Lower lobe of right lung (tissue), 2 donors: ENCODE results near the gene FADS3. TPM values are rescaled to one million over a fixed set of nuclear protein-coding genes. Genes with fewer than 3 reads are reported as not detected.
A peak's percentile ranks its signal among the peaks of the same experiment; 100 is the strongest.

Experiments
- ATAC-seq, 2 donors: fragments of 200-7000 bp; cut with Tn5 transposase; one replicate each; pipeline ENCODE4 v1.9.1; 2020 to 2022; ENCODE audit warnings: mild to moderate bottlenecking in 2 of 2, moderate library complexity in 2 of 2
- DNase-seq: peaks from one replicate; pipeline ENCODE4 v3.0.0-alpha.2; 2020
- H3K27ac ChIP-seq: fragments of 200-600 bp; one replicate; pipeline ENCODE4 v1.8.0; 2022
- H3K27me3 ChIP-seq: fragments of 200-600 bp; one replicate; pipeline ENCODE4 v1.8.0; 2022; ENCODE audit warnings: low read depth
- H3K36me3 ChIP-seq: fragments of 200-600 bp; one replicate; pipeline ENCODE4 v1.8.0; 2022; ENCODE audit warnings: mild to moderate bottlenecking
- H3K4me1 ChIP-seq: fragments of 200-600 bp; one replicate; pipeline ENCODE4 v1.8.0; 2022
- H3K4me3 ChIP-seq: fragments of 200-600 bp; one replicate; pipeline ENCODE4 v1.8.0; 2022; ENCODE audit warnings: mild to moderate bottlenecking
- H3K9me3 ChIP-seq: fragments of 200-600 bp; one replicate; pipeline ENCODE4 v1.8.0; 2022
- intact Hi-C: fragments of 100-400 bp; cut with DNase I; formaldehyde crosslinking; loops from one replicate; pipeline ENCODE4 v1.11.0; 2022
- total RNA-seq: library from RNA; stranded (reverse); fragmentation: NEBNext Ultra II Directional; extraction: Animal tissue kit (Norgen Biotek cat#: 25700); gene quantifications from one replicate; pipeline ENCODE4 v1.2.1, GENCODE V29; 2021
- TF ChIP-seq, protein P1 (sequence below): fragments of 200-600 bp; IDR thresholded peaks from one replicate; pipeline ENCODE4 v1.8.0; 2022; ENCODE audit warnings: antibody characterized with exemption, mild to moderate bottlenecking
- donor health status: DM: no; HTN: yes; CAD: no; lungs with severe emphysema.

The FADS3 gene
- total RNA-seq, 1 donor from 2014 or later: 50.1 TPM

DNA sequence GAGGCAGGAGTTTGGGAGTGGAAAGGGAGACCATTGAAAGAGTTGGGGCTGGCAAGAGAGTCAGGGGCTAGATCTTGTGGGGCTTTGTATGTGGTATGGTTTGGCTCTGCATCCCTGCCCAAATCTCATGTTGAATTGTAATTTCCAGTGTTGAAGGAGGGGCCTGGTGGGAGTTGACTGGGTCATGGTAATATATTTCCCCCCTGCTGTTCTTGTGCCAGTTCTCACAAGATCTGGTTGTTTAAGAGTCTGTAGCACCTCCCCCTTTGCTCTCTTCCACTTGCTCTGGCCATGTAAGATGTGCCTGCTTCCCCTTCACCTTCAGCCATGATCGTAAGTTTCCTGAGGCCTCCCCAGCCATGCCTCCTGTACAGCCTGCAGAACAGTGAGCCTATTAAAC is 36.2 kb upstream of the FADS3 start:
- Histone ChIP-seq H3K27me3 (no peaks in the 10 kb centered on the region), H3K4me3 (no peak overlapping the region), H3K36me3 (no peaks in the 10 kb centered on the region), H3K27ac (no peak overlapping the region), H3K9me3 (no peaks in the 10 kb centered on the region), H3K4me1 (peaks cover 19% of the 10 kb centered on the region)
- intact Hi-C loops: no loop called here
- TF ChIP-seq, protein P1, sequence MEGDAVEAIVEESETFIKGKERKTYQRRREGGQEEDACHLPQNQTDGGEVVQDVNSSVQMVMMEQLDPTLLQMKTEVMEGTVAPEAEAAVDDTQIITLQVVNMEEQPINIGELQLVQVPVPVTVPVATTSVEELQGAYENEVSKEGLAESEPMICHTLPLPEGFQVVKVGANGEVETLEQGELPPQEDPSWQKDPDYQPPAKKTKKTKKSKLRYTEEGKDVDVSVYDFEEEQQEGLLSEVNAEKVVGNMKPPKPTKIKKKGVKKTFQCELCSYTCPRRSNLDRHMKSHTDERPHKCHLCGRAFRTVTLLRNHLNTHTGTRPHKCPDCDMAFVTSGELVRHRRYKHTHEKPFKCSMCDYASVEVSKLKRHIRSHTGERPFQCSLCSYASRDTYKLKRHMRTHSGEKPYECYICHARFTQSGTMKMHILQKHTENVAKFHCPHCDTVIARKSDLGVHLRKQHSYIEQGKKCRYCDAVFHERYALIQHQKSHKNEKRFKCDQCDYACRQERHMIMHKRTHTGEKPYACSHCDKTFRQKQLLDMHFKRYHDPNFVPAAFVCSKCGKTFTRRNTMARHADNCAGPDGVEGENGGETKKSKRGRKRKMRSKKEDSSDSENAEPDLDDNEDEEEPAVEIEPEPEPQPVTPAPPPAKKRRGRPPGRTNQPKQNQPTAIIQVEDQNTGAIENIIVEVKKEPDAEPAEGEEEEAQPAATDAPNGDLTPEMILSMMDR: no peak
- ATAC-seq (no peak), DNase-seq (no peak)

DNA sequence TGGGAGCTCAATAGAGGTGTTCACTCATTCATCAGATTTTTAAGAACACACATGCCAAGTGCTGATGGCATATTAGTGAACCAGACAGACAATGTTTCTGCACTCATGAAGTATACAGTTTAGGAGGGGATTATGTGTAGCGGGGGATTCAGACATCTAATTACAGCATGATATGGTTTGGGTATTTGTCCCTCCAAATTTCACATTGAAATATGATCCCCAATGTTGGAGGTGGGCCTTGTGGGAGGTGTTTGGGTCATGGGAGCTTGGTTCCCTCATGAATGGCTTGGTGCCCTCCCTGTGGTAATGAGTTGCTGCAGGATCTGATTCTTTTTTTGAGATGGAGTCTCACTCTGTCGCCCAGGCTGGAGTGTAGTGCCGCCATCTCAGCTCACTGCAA is 34.9 kb upstream of the FADS3 start:
- H3K4me1 ChIP-seq: peaks cover 21% of the 10 kb centered on the region
- H3K27me3 ChIP-seq: no peaks in the 10 kb centered on the region
- intact Hi-C loops: no loop called here
- ATAC-seq (no peak), DNase-seq (no peak)
- H3K9me3 ChIP-seq: no peaks in the 10 kb centered on the region
- no peak overlapping the region for H3K27ac ChIP-seq
- no peaks in the 10 kb centered on the region for H3K36me3 ChIP-seq
- TF ChIP-seq, protein P1: no peak
- H3K4me3 ChIP-seq: no peak overlapping the region

DNA sequence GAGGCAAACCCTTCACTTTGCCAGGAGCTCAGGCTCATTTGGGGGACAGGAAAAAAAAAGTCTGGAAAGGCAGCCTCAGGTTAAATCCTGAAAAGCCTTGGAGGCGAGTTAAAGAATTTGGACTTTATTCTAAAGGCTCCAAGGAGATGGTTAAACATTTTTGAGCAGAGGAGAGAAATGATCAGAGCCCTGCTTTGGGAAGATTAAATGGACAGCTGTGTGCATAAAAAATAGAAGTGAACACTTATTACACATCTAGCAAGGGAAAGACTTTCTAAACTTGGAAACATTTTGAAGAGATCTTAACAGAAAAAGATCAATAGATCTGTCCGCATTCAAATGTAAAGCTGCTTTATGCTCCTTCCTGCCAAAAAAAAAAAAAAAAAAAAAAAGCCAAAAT is 34.4 kb upstream of the FADS3 start:
- DNase-seq (no peak), ATAC-seq (no peak)
- no peak overlapping the region for H3K27ac ChIP-seq
- H3K4me3 ChIP-seq: no peak overlapping the region
- no peaks in the 10 kb centered on the region for H3K36me3 ChIP-seq
- no peaks in the 10 kb centered on the region for H3K27me3 ChIP-seq
- TF ChIP-seq, protein P1: no peak
- intact Hi-C loops: no loop called here
- peaks cover 21% of the 10 kb centered on the region for H3K4me1 ChIP-seq
- no peaks in the 10 kb centered on the region for H3K9me3 ChIP-seq

DNA sequence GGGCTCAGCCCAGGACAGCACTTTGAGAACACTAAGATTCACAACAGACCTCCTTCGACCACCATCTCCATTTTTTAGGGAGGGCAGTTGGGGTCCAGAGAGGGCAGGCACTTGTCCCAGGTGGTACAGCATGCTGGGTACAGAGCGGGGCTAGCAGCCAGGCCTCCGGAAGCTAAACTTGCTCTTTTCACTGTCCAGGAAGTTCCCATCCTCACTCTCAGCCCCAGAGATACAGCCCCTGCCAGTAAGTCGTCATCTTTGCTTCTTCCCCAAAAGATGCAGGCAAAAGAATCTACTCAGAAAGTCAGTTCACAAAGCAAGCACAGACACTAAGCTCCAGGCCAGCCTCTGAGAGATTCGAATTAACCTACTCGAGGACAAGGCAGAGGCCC is 32.7 kb upstream of the FADS3 start:
- no peak for ATAC-seq
- H3K4me3 ChIP-seq: no peak overlapping the region
- peak overlapping the region; percentile 82 for H3K27ac ChIP-seq
- no peak for DNase-seq
- intact Hi-C loops: no loop called here
- H3K27me3 ChIP-seq: peaks cover 5% of the 10 kb centered on the region
- TF ChIP-seq, protein P1: no peak
- H3K4me1 ChIP-seq: peaks cover 24% of the 10 kb centered on the region
- H3K36me3 ChIP-seq: no peaks in the 10 kb centered on the region
- no peaks in the 10 kb centered on the region for H3K9me3 ChIP-seq

DNA sequence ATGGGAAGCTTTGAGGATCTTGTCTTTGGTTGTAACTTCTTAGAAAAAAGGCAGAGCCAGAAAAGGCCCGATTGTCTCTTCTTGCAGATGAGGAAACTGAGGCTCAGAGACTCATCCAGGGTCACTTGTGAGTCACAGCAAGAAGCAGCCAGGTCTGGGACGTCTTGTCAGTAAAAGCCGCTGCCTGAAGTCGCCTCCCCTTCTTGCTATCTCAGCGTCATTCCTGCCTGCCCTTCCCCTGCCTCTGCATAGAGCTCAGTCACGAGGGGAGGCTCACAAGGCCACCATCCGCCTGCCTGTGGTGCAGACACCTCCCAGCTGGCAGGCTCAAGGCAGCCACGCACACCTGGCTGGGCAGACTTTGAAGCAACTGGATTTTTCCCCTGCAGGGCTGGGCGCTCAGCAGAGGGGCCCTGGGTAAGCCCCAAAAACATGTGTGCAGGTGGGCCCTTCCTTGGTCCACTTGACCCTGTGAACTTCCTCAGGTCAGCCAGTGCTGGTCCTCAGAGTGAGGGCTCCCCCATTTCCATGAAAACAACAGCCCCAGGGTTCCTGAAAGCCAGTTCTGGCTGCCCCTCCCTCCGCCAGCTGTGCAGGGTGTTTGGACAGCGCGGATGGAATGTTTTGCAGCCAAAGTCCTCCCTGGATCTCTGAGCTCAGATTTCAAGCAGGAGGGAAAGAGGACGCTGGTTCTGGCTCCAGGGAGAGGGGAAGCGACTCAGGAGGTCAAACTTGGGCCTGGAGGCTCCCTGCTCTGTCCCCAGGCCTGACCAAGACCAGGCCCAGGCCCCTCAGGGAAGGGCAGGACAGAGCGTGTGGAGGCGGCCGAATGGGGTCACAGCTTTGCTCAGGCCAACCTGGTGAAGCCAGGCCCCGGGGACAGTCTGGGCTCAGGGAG is 32.1 kb upstream of the FADS3 start:
- Histone ChIP-seq H3K9me3 (no peaks in the 10 kb centered on the region), H3K36me3 (no peaks in the 10 kb centered on the region), H3K4me3 (no peak overlapping the region), H3K4me1 (peaks cover 30% of the 10 kb centered on the region), H3K27ac (peak overlapping the region; percentile 82), H3K27me3 (peaks cover 10% of the 10 kb centered on the region)
- DNase-seq (no peak), ATAC-seq (peak; percentile 51 to 68)
- intact Hi-C loops: no loop called here
- TF ChIP-seq, protein P1: no peak
